ENCODE results near the gene RNASEH2A. TPM values are rescaled to one million over a fixed set of nuclear protein-coding genes. Genes with fewer than 3 reads are reported as not detected.
"Not testable (repeated sequence)": the region's sequence is repeated elsewhere in the genome, so short reads cannot be mapped to it uniquely, and the experiment has no call there.

RNASEH2A gene
- total and polyA plus RNA-seq, 2 donors, result 8.4 to 30.3 TPM

- peaks cover 7 to 34% of the 10 kb centered on the region in 2 donors for H3K4me1 ChIP-seq (ENCODE audit: control insufficient read depth in 2 of 2, insufficient read depth in 2 of 2, low read length in 2 of 2)
- H3K9me3 ChIP-seq (ENCODE audit: control insufficient read depth in 2 of 2, insufficient read depth in 1 of 2, low read length in 1 of 2), result peaks cover 0 to 3% of the 10 kb centered on the region in 2 donors
- no peak overlapping the region for H3K4me3 ChIP-seq (ENCODE audit: low read length in 2 of 2)
- peaks cover 13 to 16% of the 10 kb centered on the region in 2 donors for H3K36me3 ChIP-seq (ENCODE audit: control insufficient read depth in 2 of 2, insufficient read depth in 2 of 2, low read length in 1 of 2)
- peak in 5 of 9 donors; percentile 66 to 90 (median 86) for DNase-seq (ENCODE audit: low read depth in 6 of 9, low spot score in 9 of 9)
- WGBS, result 16% methylated on average over 18 of the region's 18 CpGs
- peaks cover 0 to 17% of the 10 kb centered on the region in 2 donors for H3K27me3 ChIP-seq (ENCODE audit: control insufficient read depth in 2 of 2, insufficient read depth in 1 of 2, low read length in 1 of 2)
- peak overlapping the region in 1 of 2 donors; percentile 19 for H3K27ac ChIP-seq (ENCODE audit: low read depth in 1 of 2, low read length in 1 of 2)
Measured at GRCh38 chr19:12796146-12797071, 10.0 kb upstream of the RNASEH2A start.

DNA sequence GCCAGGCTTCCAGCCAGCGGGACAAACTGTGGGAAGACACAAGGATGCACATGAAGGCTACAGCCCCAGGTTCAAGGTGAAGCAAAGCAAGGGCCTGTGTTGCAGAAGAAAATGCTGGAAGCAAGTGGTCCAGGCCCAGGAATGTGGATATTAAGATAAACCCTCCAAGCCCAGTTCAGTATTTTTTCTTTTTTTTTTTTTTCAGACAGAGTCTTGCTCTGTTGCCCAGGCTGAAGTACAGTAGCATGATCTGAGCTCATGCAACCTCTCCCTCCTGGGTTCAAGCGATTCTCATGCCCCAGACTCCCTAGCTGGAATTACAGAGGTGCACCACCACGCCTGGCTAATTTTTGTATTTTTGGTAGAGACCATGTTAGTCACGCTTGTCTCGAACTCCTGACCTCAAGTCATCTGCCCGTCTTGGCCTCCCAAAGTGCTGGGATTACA is 9.2 kb upstream of the RNASEH2A start:
- DNase-seq (ENCODE audit: low read depth in 6 of 9, low spot score in 9 of 9), result no peak
- Histone ChIP-seq H3K27ac (ENCODE audit: low read depth in 1 of 2, low read length in 1 of 2) (no peak overlapping the region), H3K4me3 (ENCODE audit: low read length in 2 of 2) (no peak overlapping the region), H3K9me3 (ENCODE audit: control insufficient read depth in 2 of 2, insufficient read depth in 1 of 2, low read length in 1 of 2) (peaks cover 0 to 3% of the 10 kb centered on the region in 2 donors), H3K36me3 (ENCODE audit: control insufficient read depth in 2 of 2, insufficient read depth in 2 of 2, low read length in 1 of 2) (peaks cover 13 to 19% of the 10 kb centered on the region in 2 donors), H3K4me1 (ENCODE audit: control insufficient read depth in 2 of 2, insufficient read depth in 2 of 2, low read length in 2 of 2) (peaks cover 8 to 40% of the 10 kb centered on the region in 2 donors), H3K27me3 (ENCODE audit: control insufficient read depth in 2 of 2, insufficient read depth in 1 of 2, low read length in 1 of 2) (peaks cover 0 to 25% of the 10 kb centered on the region in 2 donors)
- 98% methylated on average over 6 of the region's 6 CpGs for WGBS

DNA sequence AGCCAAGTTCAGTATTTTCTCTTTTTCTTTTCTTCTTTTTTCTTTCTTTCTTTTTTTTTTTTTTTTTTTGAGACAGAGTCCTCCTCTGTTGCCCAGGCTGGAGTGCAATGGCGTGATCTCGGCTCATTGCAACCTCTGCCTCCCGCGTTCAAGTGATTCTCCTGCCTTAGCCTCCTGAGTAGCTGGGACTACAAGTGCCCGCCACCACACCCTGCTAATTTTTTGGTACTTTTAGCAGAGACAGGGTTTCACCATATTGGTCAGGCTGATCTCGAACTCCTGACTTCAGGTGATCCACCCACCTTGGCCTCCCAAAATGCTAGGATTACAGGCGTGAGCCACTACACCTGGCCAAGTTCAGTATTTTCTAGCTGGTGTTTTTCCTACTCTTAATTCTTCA is 8.8 kb upstream of the RNASEH2A start:
- DNase-seq (ENCODE audit: low read depth in 6 of 9, low spot score in 9 of 9); H3K9me3 ChIP-seq (ENCODE audit: control insufficient read depth in 2 of 2, insufficient read depth in 1 of 2, low read length in 1 of 2); H3K4me3 ChIP-seq (ENCODE audit: low read length in 2 of 2); H3K27ac ChIP-seq (ENCODE audit: low read depth in 1 of 2, low read length in 1 of 2): not testable (repeated sequence)
- H3K27me3 ChIP-seq (ENCODE audit: control insufficient read depth in 2 of 2, insufficient read depth in 1 of 2, low read length in 1 of 2), result peaks cover 0 to 29% of the 10 kb centered on the region in 2 donors
- whole genome bisulfite sequencing, result 97% methylated on average over 7 of the region's 7 CpGs
- H3K4me1 ChIP-seq (ENCODE audit: control insufficient read depth in 2 of 2, insufficient read depth in 2 of 2, low read length in 2 of 2), result peaks cover 11 to 44% of the 10 kb centered on the region in 2 donors
- peaks cover 13 to 19% of the 10 kb centered on the region in 2 donors for H3K36me3 ChIP-seq (ENCODE audit: control insufficient read depth in 2 of 2, insufficient read depth in 2 of 2, low read length in 1 of 2)

DNA sequence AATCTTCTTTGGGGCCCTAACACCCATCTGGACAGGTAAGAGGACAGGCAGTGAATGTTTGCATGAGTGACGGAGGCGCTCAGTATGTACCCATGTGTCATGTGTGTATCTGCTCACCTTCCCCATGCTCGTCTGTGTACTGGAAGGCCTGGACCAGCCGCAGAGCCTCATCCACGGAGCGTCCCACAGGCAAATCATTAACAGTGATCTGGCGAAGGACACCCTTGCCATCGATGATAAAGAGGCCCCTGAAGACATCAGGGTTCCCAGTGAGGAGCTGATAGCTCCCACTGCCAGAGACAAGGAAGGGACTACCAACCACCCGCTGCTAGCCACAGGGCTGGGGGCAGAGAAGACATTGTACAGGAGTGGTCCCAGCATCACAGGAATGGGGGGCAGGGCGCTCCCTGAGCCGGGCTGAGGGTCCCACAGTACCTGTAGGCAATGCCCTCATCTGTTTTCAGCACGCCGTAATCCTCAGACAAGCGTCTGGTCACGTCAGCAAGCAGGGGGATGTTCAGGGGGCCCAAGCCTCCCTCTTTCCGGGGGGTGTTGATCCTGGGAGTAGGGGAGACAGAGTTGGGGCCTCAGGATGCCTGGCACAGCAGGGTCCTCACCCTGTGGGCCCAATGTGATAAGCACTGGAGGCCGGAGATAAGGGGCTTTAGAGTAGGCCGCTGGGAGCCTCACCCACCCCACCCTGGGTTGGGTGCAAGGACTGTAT is 6.5 kb upstream of the RNASEH2A start:
- H3K4me3 ChIP-seq (ENCODE audit: low read length in 2 of 2), result no peak overlapping the region
- peaks cover 0 to 3% of the 10 kb centered on the region in 2 donors for H3K9me3 ChIP-seq (ENCODE audit: control insufficient read depth in 2 of 2, insufficient read depth in 1 of 2, low read length in 1 of 2)
- H3K27me3 ChIP-seq (ENCODE audit: control insufficient read depth in 2 of 2, insufficient read depth in 1 of 2, low read length in 1 of 2), result peaks cover 0 to 37% of the 10 kb centered on the region in 2 donors
- peak overlapping the region in 1 of 2 donors; percentile 5 for H3K27ac ChIP-seq (ENCODE audit: low read depth in 1 of 2, low read length in 1 of 2)
- peaks cover 13 to 19% of the 10 kb centered on the region in 2 donors for H3K36me3 ChIP-seq (ENCODE audit: control insufficient read depth in 2 of 2, insufficient read depth in 2 of 2, low read length in 1 of 2)
- H3K4me1 ChIP-seq (ENCODE audit: control insufficient read depth in 2 of 2, insufficient read depth in 2 of 2, low read length in 2 of 2), result peaks cover 11 to 35% of the 10 kb centered on the region in 2 donors
- DNase-seq (ENCODE audit: low read depth in 6 of 9, low spot score in 9 of 9), result no peak
- 99% methylated on average over 18 of the region's 18 CpGs for WGBS

GRCh38 chr19:12800466-12800770 is 6.0 kb upstream of the RNASEH2A start:
- Histone ChIP-seq H3K4me3 (ENCODE audit: low read length in 2 of 2) (peak overlapping the region; percentile 69 to 91), H3K27me3 (ENCODE audit: control insufficient read depth in 2 of 2, insufficient read depth in 1 of 2, low read length in 1 of 2) (peaks cover 0 to 37% of the 10 kb centered on the region in 2 donors), H3K36me3 (ENCODE audit: control insufficient read depth in 2 of 2, insufficient read depth in 2 of 2, low read length in 1 of 2) (peaks cover 13 to 19% of the 10 kb centered on the region in 2 donors), H3K27ac (ENCODE audit: low read depth in 1 of 2, low read length in 1 of 2) (no peak overlapping the region), H3K4me1 (ENCODE audit: control insufficient read depth in 2 of 2, insufficient read depth in 2 of 2, low read length in 2 of 2) (peaks cover 11 to 35% of the 10 kb centered on the region in 2 donors), H3K9me3 (ENCODE audit: control insufficient read depth in 2 of 2, insufficient read depth in 1 of 2, low read length in 1 of 2) (peaks cover 0 to 3% of the 10 kb centered on the region in 2 donors)
- no peak for DNase-seq (ENCODE audit: low read depth in 6 of 9, low spot score in 9 of 9)
- 98% methylated on average over 1 of the region's 1 CpG for WGBS

- Histone ChIP-seq H3K4me1 (ENCODE audit: control insufficient read depth in 2 of 2, insufficient read depth in 2 of 2, low read length in 2 of 2) (peaks cover 11 to 34% of the 10 kb centered on the region in 2 donors), H3K27me3 (ENCODE audit: control insufficient read depth in 2 of 2, insufficient read depth in 1 of 2, low read length in 1 of 2) (peaks cover 0 to 37% of the 10 kb centered on the region in 2 donors), H3K36me3 (ENCODE audit: control insufficient read depth in 2 of 2, insufficient read depth in 2 of 2, low read length in 1 of 2) (peaks cover 13 to 19% of the 10 kb centered on the region in 2 donors), H3K9me3 (ENCODE audit: control insufficient read depth in 2 of 2, insufficient read depth in 1 of 2, low read length in 1 of 2) (peaks cover 0 to 3% of the 10 kb centered on the region in 2 donors), H3K27ac (ENCODE audit: low read depth in 1 of 2, low read length in 1 of 2) (peak overlapping the region in 1 of 2 donors; percentile 37), H3K4me3 (ENCODE audit: low read length in 2 of 2) (peak overlapping the region; percentile 69 to 91)
- DNase-seq (ENCODE audit: low read depth in 6 of 9, low spot score in 9 of 9), result peak in 1 of 9 donors; percentile 33
- WGBS, result 25% methylated on average over 38 of the region's 38 CpGs
Measured at GRCh38 chr19:12800923-12801465, 5.4 kb upstream of the RNASEH2A start.

- peaks cover 12 to 34% of the 10 kb centered on the region in 2 donors for H3K4me1 ChIP-seq (ENCODE audit: control insufficient read depth in 2 of 2, insufficient read depth in 2 of 2, low read length in 2 of 2)
- peak within 1 kb of the TSS; percentile 69 to 91 for H3K4me3 ChIP-seq (ENCODE audit: low read length in 2 of 2)
- H3K9me3 ChIP-seq (ENCODE audit: control insufficient read depth in 2 of 2, insufficient read depth in 1 of 2, low read length in 1 of 2), result peaks cover 0 to 3% of the 10 kb centered on the region in 2 donors
- peak in 4 of 9 donors; percentile 61 to 83 (median 76) for DNase-seq (ENCODE audit: low read depth in 6 of 9, low spot score in 9 of 9)
- peaks cover 13 to 19% of the 10 kb centered on the region in 2 donors for H3K36me3 ChIP-seq (ENCODE audit: control insufficient read depth in 2 of 2, insufficient read depth in 2 of 2, low read length in 1 of 2)
- peaks cover 0 to 37% of the 10 kb centered on the region in 2 donors for H3K27me3 ChIP-seq (ENCODE audit: control insufficient read depth in 2 of 2, insufficient read depth in 1 of 2, low read length in 1 of 2)
- peak within 1 kb of the TSS in 1 of 2 donors; percentile 46 for H3K27ac ChIP-seq (ENCODE audit: low read depth in 1 of 2, low read length in 1 of 2)
- WGBS, result under 1% methylated on average over 78 of the region's 78 CpGs
Measured at GRCh38 chr19:12801466-12802266, 4.7 kb upstream of the RNASEH2A start, which contains the start of the genes PRDX2 and THSD8. Gene PRDX2, minus strand, starts transcription at chr19:12801800. Its CDS starts 539 bp downstream, at chr19:12801261. Gene THSD8, plus strand, starts transcription at chr19:12802069. Its CDS starts 3 bp downstream, at chr19:12802072.

Data from thymus (tissue), 11 donors.